ENCODE results near the gene ANKRD33B. TPM values are rescaled to one million over a fixed set of nuclear protein-coding genes. Genes with fewer than 3 reads are reported as not detected.

The ANKRD33B gene
- total and polyA plus RNA-seq, 2 of the 13 experiments (the other 11 are each of a cell fraction or from before 2014, with no cell fraction given) = 0.02 TPM; not detected in 1

DNA sequence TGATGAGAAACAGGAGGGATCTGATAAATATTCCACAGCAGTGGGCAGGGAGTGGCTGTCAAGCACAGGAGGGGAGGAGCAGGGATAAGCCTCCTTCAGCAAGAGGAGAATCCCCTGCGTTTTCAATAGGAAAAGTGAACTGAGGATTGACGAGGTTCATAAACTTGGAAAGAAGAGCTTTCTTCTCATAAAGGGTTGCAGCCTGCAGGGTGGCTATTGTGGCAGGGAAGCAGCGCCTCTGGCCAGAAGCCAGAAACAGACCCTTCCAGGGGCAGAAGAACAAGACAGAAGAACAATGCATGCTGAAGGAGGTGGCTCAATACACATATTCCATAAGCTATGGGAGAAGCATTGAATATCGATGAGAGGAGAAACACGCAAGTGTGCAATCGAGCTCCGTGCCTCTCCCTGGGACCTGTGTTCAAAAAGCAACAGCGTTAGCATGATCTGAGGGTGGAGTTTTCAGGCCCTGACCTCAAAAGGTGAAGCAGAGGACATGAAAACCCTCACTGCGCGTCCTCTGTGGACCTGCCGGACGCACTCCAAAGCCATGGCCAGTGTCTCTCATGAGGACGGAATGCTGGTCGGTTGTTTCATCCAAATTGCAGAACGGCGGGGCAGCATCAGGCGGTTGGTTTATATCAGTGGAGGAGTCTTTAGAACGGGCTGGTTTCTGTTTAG is 67.6 kb downstream of the ANKRD33B start (continued):
- TF ChIP-seq, protein P1, sequence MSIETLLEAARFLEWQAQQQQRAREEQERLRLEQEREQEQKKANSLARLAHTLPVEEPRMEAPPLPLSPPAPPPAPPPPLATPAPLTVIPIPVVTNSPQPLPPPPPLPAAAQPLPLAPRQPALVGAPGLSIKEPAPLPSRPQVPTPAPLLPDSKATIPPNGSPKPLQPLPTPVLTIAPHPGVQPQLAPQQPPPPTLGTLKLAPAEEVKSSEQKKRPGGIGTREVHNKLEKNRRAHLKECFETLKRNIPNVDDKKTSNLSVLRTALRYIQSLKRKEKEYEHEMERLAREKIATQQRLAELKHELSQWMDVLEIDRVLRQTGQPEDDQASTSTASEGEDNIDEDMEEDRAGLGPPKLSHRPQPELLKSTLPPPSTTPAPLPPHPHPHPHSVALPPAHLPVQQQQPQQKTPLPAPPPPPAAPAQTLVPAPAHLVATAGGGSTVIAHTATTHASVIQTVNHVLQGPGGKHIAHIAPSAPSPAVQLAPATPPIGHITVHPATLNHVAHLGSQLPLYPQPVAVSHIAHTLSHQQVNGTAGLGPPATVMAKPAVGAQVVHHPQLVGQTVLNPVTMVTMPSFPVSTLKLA (IDR thresholded peaks at IDR 0.05) = no peak
- TF ChIP-seq, protein P2, sequence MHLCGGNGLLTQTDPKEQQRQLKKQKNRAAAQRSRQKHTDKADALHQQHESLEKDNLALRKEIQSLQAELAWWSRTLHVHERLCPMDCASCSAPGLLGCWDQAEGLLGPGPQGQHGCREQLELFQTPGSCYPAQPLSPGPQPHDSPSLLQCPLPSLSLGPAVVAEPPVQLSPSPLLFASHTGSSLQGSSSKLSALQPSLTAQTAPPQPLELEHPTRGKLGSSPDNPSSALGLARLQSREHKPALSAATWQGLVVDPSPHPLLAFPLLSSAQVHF (CRISPR knock-in tag; IDR thresholded peaks at IDR 0.05) = no peak
- TF ChIP-seq, protein P3, sequence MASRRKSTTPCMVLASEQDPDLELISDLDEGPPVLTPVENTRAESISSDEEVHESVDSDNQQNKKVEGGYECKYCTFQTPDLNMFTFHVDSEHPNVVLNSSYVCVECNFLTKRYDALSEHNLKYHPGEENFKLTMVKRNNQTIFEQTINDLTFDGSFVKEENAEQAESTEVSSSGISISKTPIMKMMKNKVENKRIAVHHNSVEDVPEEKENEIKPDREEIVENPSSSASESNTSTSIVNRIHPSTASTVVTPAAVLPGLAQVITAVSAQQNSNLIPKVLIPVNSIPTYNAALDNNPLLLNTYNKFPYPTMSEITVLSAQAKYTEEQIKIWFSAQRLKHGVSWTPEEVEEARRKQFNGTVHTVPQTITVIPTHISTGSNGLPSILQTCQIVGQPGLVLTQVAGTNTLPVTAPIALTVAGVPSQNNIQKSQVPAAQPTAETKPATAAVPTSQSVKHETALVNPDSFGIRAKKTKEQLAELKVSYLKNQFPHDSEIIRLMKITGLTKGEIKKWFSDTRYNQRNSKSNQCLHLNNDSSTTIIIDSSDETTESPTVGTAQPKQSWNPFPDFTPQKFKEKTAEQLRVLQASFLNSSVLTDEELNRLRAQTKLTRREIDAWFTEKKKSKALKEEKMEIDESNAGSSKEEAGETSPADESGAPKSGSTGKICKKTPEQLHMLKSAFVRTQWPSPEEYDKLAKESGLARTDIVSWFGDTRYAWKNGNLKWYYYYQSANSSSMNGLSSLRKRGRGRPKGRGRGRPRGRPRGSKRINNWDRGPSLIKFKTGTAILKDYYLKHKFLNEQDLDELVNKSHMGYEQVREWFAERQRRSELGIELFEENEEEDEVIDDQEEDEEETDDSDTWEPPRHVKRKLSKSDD (CRISPR knock-in tag; IDR thresholded peaks at IDR 0.05; ENCODE audit: low read depth) = no peak

DNA sequence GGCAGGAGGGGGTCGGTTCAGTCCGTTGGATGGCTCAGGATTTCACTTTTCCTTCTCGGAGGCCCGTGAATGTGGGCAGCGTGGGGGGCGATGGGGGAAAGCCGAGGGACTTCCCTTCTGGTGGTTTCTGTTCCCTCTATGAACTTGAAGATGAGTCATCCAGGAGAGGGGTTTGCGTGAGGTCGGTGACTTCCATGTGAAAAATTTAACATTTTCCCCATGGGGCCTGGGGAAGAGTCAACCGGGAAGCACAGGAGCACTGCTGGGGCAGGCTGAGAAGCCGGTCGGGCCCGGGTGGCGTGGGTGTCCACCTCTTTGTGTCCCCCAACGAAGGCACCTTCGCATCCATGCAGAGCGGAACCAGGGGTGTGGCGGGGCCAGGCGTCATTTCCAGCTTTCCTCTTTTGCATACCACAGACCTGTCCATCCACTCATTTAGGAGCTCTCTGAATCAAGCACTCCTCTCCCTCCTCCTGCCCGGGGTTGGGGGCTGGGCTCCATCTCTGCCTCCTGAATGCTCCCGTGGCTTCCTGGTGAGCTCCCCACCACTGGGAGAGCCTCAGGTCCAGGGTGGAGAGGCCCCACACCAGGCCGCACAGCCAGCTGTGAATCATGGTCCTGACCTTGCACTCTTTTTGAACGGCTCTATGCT is 68.4 kb downstream of the ANKRD33B start:
- Histone ChIP-seq H3K36me3 (replicated peaks in 1 of 2; ENCODE audit: control insufficient read depth in 1 of 2, insufficient read depth in 2 of 2, low read length in 2 of 2) (no peaks in the 10 kb centered on the region), H3K27me3 (ENCODE audit: control insufficient read depth in 1 of 2, insufficient read depth in 2 of 2, low read length in 2 of 2) (peaks cover 3 to 24% of the 10 kb centered on the region in 2 experiments; a peak in 3 of 5 replicates), H3K4me1 (ENCODE audit: insufficient read depth, low read length) (peaks cover 6% of the 10 kb centered on the region; the same call in 1 of the 2 replicates), H3K4me3 (replicated peaks in 1 of 3; ENCODE audit: insufficient read depth in 1 of 3, low read depth in 2 of 3, low read length in 3 of 3) (no peak overlapping the region), H3K4me2 (ENCODE audit: low read depth, low read length) (no peak overlapping the region), H3K79me2 (ENCODE audit: insufficient read depth, low read length) (no peaks in the 10 kb centered on the region), H3K9me3 (ENCODE audit: low read length) (no peaks in the 10 kb centered on the region), H3K9ac (ENCODE audit: insufficient read depth, low read depth, low read length) (no peak overlapping the region), H2AFZ (ENCODE audit: low read length) (no peak overlapping the region), H4K20me1 (ENCODE audit: insufficient read depth, low read length) (0 out of 2 replicates have a peak, but pooled peaks cover 2% of the 10 kb centered on the region), H3K27ac (ENCODE audit: extremely low read length, insufficient read depth, low read length) (no peak overlapping the region)
- TF ChIP-seq KLF6 (CRISPR knock-in tag; IDR thresholded peaks at IDR 0.05) = no peak
- TF ChIP-seq ZNF207 (IDR thresholded peaks at IDR 0.05; ENCODE audit: borderline replicate concordance) = no peak
- TF ChIP-seq HOXA5 (CRISPR knock-in tag; IDR thresholded peaks at IDR 0.05) = no peak
- no peak for TF ChIP-seq NPAS2 (CRISPR knock-in tag; IDR thresholded peaks at IDR 0.05; ENCODE audit: borderline replicate concordance)
- TF ChIP-seq ZNF432 (CRISPR knock-in tag; IDR thresholded peaks at IDR 0.05; ENCODE audit: borderline replicate concordance) = no peak
- TF ChIP-seq ZSCAN9 (CRISPR knock-in tag; IDR thresholded peaks at IDR 0.05; ENCODE audit: borderline replicate concordance) = no peak
- no peak for TF ChIP-seq ZSCAN22 (CRISPR knock-in tag; IDR thresholded peaks at IDR 0.05)
- intact Hi-C loops (cut with micrococcal nuclease; ENCODE audit: unreplicated experiment) (no loop called here), in situ Hi-C loops (cut with HindIII; ENCODE audit: extremely low pct_ligation_motif_present, low pct_unique_long_range_greater_than_20kb) (no loop called here)
- FAIRE-seq = no peak
- POLR2A ChIA-PET = no interaction called here
- 38% methylated on average over 16 of the region's 23 CpGs for WGBS (ENCODE audit: low lambda C conversion rate)
- no peak for ATAC-seq
- DNase-seq (ENCODE audit: low spot score) = no peak
- CTCF ChIA-PET (ENCODE audit: low intra/inter-chr PET ratio, low total read pairs) = no interaction called here
- no TSS peak for BruUV-seq (replicated peaks)
